22Rv1 (cell line): Measurements from ENCODE around the gene GJB6.

Experiments used
- CTCF ChIP-seq: fragments of 450-650 bp; IDR thresholded peaks from 2 replicates; pipeline ENCODE4 v1.5.1; 2017; ENCODE audit warnings: mild to moderate bottlenecking
- ZFX ChIP-seq: fragments of 450-650 bp; IDR thresholded peaks from 2 replicates; pipeline ENCODE4 v1.6.1; 2017; ENCODE audit warnings: antibody characterized with exemption, borderline replicate concordance

- TF ChIP-seq CTCF (no peak), ZFX (no peak)
Measured at GRCh38 chr13:20264271-20265018, 32.3 kb upstream of the GJB6 start.
